IPS-15b (cell line): Measurements from ENCODE around the gene LEF1.

ENCODE experiments used
- H3K27me3 ChIP-seq: one replicate; pipeline ENCODE4 v1.6.1; 2013; ENCODE audit warnings: low read length; ENCODE audit not compliant: control insufficient read depth, insufficient read depth
- H3K36me3 ChIP-seq: one replicate; pipeline ENCODE4 v1.6.1; 2013; ENCODE audit warnings: low read length; ENCODE audit not compliant: control insufficient read depth, insufficient read depth
- H3K4me1 ChIP-seq: one replicate; pipeline ENCODE4 v1.6.1; 2013; ENCODE audit warnings: mild to moderate bottlenecking, low read length; ENCODE audit not compliant: control insufficient read depth, insufficient read depth
- H3K4me3 ChIP-seq: one replicate; pipeline ENCODE4 v1.5.1; 2013; ENCODE audit warnings: low read depth, low read length
- H3K9ac ChIP-seq: one replicate; pipeline ENCODE4 v1.6.1; 2013; ENCODE audit warnings: low read depth, mild to moderate bottlenecking, low read length
- H3K9me3 ChIP-seq: one replicate; pipeline ENCODE4 v1.6.1; 2013; ENCODE audit warnings: mild to moderate bottlenecking, low read length; ENCODE audit not compliant: control insufficient read depth, insufficient read depth

LEF1 gene

DNA sequence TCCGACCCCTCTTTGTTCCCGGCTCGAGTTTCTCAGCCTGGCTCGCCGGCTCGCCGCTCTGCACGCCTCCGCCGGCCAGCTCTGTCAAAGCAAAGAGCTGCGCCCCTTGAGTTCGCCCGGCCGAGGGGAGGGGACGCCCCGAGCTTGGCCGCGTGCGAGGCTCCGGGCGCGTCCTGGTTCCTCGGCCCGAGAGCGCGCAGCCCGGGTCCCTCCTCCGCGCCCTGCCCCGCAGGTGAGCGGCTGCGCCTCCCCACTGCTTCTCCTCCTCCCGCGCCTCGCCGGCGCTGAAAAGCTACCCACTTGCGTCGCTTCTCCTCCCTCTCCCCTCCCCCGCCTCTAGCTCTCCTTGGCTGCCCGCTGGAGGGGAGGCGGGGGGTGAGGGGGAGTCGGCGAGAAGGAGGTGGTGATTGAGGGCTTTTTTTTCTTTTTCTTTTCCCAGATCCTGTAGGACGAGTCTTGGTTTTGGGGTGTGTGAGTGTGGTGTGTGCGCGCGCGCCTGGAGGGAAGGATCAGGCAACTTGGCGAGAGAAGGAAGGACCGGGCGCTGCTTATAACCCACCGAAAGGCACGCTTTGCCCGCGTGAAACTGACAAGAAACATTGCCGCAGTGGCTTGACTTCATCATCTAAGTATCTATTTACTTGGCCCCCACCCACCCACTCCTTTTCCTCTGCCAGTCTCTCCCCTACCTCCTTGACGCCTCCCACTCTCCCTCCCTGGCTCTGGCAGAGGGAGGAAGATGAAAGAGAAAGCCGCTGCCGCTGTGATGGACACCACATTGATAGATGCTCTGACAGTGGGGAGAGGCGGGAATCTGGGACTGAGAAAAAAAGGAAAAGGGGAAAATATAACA lies at the start of gene LEF1:
TSS of gene LEF1 (minus strand) at position 262 of the 853 bp plus-strand sequence. CDS start 1,165 bp downstream, outside the sequence.
- Histone ChIP-seq H3K9me3 (no peaks in the 10 kb centered on the region), H3K27me3 (peaks cover 90% of the 10 kb centered on the region), H3K4me1 (peaks cover 21% of the 10 kb centered on the region), H3K9ac (peak within 1 kb of the TSS; percentile 20), H3K4me3 (peak within 1 kb of the TSS; percentile 58), H3K36me3 (no peaks in the 10 kb centered on the region)

DNA sequence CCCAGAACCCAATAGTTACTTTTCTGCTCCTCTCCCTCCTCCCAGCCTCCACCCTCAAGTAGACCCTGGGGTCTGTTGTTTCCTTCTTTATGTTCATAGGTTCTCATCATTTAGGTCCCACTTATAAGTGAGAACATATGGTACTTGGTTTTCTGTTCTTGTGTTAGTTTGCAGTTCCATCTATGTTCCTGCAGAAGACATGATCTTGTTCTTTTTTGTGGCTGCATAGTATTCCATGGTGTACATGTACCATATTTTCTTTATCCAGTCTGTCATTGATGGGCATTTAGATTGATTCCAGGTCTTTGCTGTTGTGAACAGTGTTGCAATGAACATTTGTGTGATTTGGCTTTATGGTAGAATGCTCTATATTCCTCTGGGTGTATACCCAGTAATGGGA lies 47.8 kb upstream of the LEF1 start:
- Histone ChIP-seq H3K36me3 (no peaks in the 10 kb centered on the region), H3K4me1 (no peaks in the 10 kb centered on the region)

DNA sequence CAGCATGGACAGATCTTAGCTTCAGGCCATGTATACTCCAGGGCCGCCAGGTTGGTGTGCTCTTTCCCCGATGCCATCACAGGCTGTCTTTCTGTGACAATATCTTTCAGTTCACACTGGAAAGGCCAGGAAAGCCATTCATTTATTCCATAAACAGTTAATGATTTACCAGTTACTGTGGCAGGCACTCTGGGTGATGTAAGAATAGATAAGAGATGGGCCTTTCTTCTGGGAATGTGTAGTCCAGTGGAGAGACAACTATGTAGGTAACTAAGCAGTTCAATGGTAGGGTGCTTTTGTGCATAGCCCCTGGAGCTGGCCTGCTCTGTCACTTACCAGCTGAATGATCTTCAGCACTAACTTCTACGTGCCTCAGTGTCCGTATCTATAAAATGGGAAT lies 46.3 kb upstream of the LEF1 start:
- Histone ChIP-seq H3K27me3 (no peaks in the 10 kb centered on the region), H3K36me3 (no peaks in the 10 kb centered on the region), H3K4me3 (no peak overlapping the region), H3K4me1 (no peaks in the 10 kb centered on the region), H3K9ac (no peak overlapping the region), H3K9me3 (no peaks in the 10 kb centered on the region)

More for the DNA sequence above, 47.8 kb upstream of the LEF1 start:
- H3K9me3 ChIP-seq = no peaks in the 10 kb centered on the region
- H3K27me3 ChIP-seq = no peaks in the 10 kb centered on the region
- no peak overlapping the region for H3K9ac ChIP-seq
- no peak overlapping the region for H3K4me3 ChIP-seq

DNA sequence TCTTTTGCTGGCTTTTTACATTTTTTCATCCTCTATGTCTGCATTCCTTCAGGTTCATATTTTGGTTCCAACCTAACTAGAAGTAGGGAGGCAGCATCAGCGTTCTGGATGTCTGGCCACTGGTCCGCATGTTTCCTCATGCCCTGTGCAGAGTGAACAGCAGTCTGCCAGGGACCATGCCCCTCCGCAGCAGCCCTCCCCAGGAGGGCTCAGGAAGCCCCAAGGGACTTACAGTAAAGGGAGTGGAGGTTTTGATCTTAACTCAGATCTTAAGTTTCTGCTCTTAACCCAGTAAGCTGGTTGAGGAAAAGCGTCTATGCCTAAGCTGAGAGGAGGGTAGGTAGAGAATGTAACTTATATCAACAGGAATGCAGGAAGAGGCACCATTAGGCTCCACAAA lies 45.0 kb upstream of the LEF1 start:
- no peaks in the 10 kb centered on the region for H3K9me3 ChIP-seq
- H3K36me3 ChIP-seq = no peaks in the 10 kb centered on the region
- no peak overlapping the region for H3K4me3 ChIP-seq
- H3K9ac ChIP-seq = no peak overlapping the region
- H3K4me1 ChIP-seq = no peaks in the 10 kb centered on the region
- no peaks in the 10 kb centered on the region for H3K27me3 ChIP-seq

DNA sequence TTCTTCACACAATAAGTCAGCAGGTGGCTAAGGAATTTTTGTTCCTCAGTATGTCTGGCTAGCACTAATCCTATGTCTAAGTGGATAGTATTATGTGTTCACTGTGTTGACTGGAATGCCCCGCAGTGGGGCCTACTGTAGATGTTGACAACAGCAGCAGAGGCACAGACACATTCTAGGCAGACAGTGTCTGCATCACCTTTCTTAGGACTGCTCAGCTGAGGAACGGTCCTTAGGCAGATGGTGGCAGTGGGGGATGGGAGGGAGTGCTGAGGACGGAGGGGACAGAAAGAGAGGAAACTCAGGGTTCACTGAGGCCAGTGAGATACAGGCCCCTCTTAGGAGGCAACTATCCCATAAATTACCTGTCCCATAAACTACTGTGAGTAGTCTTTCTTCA lies 44.6 kb upstream of the LEF1 start:
- Histone ChIP-seq H3K4me3 (no peak overlapping the region), H3K27me3 (no peaks in the 10 kb centered on the region), H3K9ac (no peak overlapping the region), H3K4me1 (no peaks in the 10 kb centered on the region), H3K9me3 (no peaks in the 10 kb centered on the region), H3K36me3 (no peaks in the 10 kb centered on the region)

DNA sequence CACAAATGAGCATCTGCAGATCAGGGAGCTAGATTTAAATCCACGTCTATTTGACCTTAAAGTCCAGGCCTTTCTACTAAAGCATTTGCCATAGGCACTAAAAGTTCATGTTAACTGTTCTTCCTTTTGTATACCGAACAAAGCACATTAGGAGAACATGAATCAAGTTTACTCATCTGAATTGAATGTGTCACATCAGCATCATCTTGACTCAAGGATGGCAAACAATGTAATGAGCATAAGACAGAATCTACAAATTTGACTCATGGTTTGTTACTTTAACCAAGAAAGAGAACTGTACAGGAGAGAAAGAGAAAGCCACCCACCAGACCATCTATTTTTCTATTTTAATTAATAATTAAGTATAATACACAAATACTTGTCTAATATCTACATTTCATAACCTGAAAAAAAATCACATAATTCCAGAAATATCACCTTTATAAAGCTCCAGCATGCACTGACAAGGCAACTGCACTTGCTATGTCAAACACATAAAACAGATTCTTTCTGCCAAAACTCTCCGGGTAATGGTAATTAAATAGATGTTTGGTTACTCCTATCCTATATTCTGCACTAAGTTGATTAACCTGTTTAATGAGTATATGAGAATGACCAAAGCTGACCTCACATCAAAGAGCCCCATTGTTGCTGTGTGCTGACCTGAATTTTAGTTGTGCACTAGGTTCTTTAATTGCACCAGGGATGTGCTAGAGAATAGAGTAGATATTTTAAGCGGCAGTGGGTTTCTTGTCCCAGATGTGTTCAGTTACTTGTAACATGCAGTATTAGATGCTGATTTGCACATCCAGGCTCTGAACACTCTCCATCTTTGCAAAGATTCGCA lies 42.5 kb upstream of the LEF1 start:
- Histone ChIP-seq H3K36me3 (no peaks in the 10 kb centered on the region), H3K9me3 (no peaks in the 10 kb centered on the region), H3K4me1 (peaks cover 3% of the 10 kb centered on the region), H3K9ac (no peak overlapping the region), H3K4me3 (no peak overlapping the region), H3K27me3 (no peaks in the 10 kb centered on the region)

DNA sequence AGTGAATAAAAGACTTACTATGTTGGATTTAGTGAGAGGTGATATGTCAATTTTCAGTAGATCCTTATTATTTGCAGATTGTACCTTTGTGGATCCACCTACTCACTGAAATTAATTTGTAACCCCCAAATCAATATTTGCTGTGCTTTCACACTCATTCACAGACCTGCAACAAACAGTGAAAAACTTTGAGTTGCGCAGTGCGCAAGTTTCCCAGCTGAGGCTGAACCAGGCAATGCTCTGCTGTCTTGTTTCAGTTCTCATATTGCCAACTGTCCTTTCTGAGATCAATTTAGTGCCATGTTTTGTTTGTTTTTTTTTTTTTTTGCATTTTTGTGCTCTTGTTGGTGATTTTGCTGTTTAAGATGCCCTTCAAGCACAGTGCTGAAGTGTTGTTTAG lies 40.8 kb upstream of the LEF1 start:
- no peak overlapping the region for H3K4me3 ChIP-seq
- H3K9ac ChIP-seq = no peak overlapping the region
- no peaks in the 10 kb centered on the region for H3K36me3 ChIP-seq
- no peaks in the 10 kb centered on the region for H3K27me3 ChIP-seq
- no peaks in the 10 kb centered on the region for H3K9me3 ChIP-seq
- peaks cover 3% of the 10 kb centered on the region for H3K4me1 ChIP-seq

DNA sequence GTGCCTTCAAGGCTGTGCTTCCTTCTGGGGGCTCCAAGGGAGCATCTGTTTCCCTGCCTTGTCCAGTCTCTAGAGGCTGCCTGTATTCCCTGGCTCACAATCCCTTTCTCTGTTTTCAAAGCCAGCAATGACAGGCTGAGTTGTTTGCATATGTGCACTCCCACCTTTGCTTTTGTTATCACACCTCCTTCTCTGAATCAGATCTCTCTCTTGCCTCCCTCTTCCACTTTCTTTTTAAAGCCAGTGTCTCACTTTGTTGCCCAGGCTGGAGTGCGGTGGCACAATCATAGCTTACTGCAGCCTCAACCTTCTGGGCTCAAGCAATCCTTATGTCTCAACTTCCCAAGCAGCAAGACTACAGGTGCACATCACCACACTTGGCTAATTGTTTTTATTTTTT lies 37.1 kb upstream of the LEF1 start:
- no peaks in the 10 kb centered on the region for H3K36me3 ChIP-seq
- no peaks in the 10 kb centered on the region for H3K9me3 ChIP-seq
- H3K4me3 ChIP-seq = no peak overlapping the region
- no peaks in the 10 kb centered on the region for H3K27me3 ChIP-seq
- peaks cover 3% of the 10 kb centered on the region for H3K4me1 ChIP-seq
- no peak overlapping the region for H3K9ac ChIP-seq

DNA sequence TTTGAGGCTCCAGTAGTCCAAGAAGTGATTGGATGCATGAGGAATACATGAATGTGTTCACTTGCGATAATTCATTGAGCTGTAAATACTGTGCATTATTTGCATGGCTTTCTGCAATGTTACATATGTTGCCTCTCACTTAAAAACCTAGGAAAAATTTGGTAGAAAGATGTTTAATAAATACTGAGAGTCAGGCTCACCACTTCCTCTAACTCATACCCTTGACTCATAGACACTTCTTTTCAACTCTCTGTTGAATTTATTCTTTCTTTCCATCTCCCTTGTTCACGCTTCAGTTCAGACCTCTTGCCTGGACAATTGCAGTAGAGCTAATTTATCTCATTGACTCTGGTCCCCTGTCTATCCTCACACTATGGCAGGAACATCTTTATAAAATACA lies 35.8 kb upstream of the LEF1 start:
- Histone ChIP-seq H3K4me1 (peaks cover 3% of the 10 kb centered on the region), H3K4me3 (no peak overlapping the region), H3K9me3 (no peaks in the 10 kb centered on the region), H3K27me3 (no peaks in the 10 kb centered on the region), H3K9ac (no peak overlapping the region), H3K36me3 (no peaks in the 10 kb centered on the region)

DNA sequence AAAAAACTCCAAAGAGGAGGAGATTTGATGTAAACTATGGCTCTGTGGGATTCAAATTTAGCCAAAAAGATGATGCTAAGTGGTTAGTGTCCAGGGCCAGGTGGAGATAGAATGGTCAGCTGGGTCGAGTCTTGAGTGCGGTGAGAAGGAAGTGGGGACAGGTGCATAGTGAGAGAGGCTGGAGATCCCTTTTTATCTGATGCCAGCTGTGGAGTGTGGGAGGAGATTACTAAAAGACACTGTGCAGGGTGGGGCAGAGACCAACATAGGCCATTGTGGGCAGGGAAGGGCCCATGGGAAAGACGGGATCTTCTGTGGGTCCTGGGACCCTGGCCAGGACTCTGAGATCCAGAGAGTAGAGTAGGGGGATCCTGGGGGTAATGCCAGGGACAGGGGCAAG lies 34.6 kb upstream of the LEF1 start:
- Histone ChIP-seq H3K9me3 (no peaks in the 10 kb centered on the region), H3K4me1 (peaks cover 3% of the 10 kb centered on the region), H3K36me3 (no peaks in the 10 kb centered on the region), H3K9ac (no peak overlapping the region), H3K27me3 (no peaks in the 10 kb centered on the region), H3K4me3 (no peak overlapping the region)

DNA sequence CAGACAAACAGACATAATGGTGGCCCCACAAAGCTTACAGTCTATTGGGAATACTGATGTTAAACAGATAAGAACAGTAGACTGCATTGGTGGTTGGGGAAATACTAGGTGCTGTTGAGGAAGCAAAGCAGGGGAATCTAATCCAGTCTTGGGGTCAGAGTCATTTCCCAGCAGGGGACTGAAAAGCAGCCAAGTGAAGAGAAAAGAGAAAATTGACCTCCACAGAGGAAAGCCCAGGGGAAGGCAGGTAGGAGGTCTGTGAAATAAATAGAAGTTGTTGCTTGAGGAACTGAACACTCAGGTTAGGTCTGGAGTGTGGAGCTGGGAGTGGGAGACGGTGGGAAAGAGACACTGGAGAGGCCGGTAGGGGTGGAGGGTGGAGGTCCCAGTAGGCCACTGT lies 33.0 kb upstream of the LEF1 start:
- Histone ChIP-seq H3K9me3 (no peaks in the 10 kb centered on the region), H3K36me3 (no peaks in the 10 kb centered on the region), H3K9ac (no peak overlapping the region), H3K27me3 (no peaks in the 10 kb centered on the region), H3K4me1 (peaks cover 3% of the 10 kb centered on the region), H3K4me3 (no peak overlapping the region)

DNA sequence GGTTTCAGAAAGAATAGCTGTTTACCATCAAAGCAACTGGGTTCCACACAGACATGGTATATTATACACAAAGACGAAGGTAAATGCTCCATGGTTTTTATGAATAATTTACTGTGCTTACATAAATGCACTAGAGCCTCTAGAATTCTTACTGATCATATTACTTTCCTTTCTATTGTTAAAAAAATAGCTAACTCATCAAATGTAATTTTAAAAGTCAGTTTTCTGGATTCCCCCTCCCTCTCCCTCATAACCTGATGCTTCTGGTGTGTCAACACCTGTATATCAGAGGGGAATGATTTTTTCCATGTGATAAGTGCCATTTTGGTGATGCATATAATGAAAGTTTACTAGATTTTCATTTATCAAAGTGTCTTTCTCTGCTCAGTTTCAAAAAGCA lies 31.1 kb upstream of the LEF1 start:
- Histone ChIP-seq H3K9ac (no peak overlapping the region), H3K4me3 (no peak overlapping the region), H3K36me3 (no peaks in the 10 kb centered on the region), H3K9me3 (no peaks in the 10 kb centered on the region), H3K4me1 (no peaks in the 10 kb centered on the region), H3K27me3 (peaks cover 6% of the 10 kb centered on the region)
